Smooth muscle cell (in vitro differentiated cells): ENCODE measurements around the gene SLC25A36. TPM values are rescaled to one million over a fixed set of nuclear protein-coding genes. Genes with fewer than 3 reads are reported as not detected.

Experiments
- DNase-seq: peaks from one replicate; lab custom pipeline; 2025; ENCODE audit not compliant: unreplicated experiment; lab: John Stamatoyannopoulos, UW
- H2AFZ ChIP-seq: fragments of 200-600 bp; sonication (generic); 2 replicates; pipeline ENCODE4 v1.6.0; 2016; ENCODE audit warnings: antibody characterized with exemption, low read depth, mild to moderate bottlenecking
- H3F3A ChIP-seq: fragments of 200-600 bp; sonication (generic); 2 replicates; pipeline ENCODE4 v1.6.0; 2017; ENCODE audit warnings: antibody characterized with exemption, low read depth
- H3K27ac ChIP-seq: fragments of 200-600 bp; sonication (generic); 2 replicates; pipeline ENCODE4 v1.5.1; 2016; ENCODE audit warnings: low read depth, mild to moderate bottlenecking
- H3K27me3 ChIP-seq: fragments of 200-600 bp; sonication (generic); 2 replicates; pipeline ENCODE4 v1.6.1; 2016; ENCODE audit warnings: low read depth, mild to moderate bottlenecking
- H3K36me3 ChIP-seq: fragments of 200-600 bp; sonication (generic); 2 replicates; pipeline ENCODE4 v1.5.1; 2016; ENCODE audit warnings: low read depth
- H3K4me1 ChIP-seq: fragments of 200-600 bp; sonication (generic); 2 replicates; pipeline ENCODE4 v1.5.1; 2016; ENCODE audit warnings: low read depth
- H3K4me2 ChIP-seq: fragments of 200-600 bp; sonication (generic); 2 replicates; pipeline ENCODE4 v1.6.0; 2016; ENCODE audit warnings: mild to moderate bottlenecking
- H3K4me3 ChIP-seq: fragments of 200-600 bp; sonication (generic); 2 replicates; pipeline ENCODE4 v1.5.1; 2016; ENCODE audit warnings: mild to moderate bottlenecking
- H3K79me2 ChIP-seq: fragments of 200-600 bp; sonication (generic); 2 replicates; pipeline ENCODE4 v1.6.0; 2016; ENCODE audit warnings: low read depth, mild to moderate bottlenecking
- H3K9ac ChIP-seq: fragments of 200-600 bp; sonication (generic); 2 replicates; pipeline ENCODE4 v1.6.0; 2016; ENCODE audit warnings: low read depth
- H3K9me3 ChIP-seq: fragments of 200-600 bp; sonication (generic); replicated peaks from 2 replicates; pipeline ENCODE4 v1.5.1; 2016; ENCODE audit warnings: low read depth
- H4K20me1 ChIP-seq: fragments of 200-600 bp; sonication (generic); 2 replicates; pipeline ENCODE4 v1.6.0; 2016; ENCODE audit warnings: low read depth
- CTCF ChIP-seq: fragments of 200-600 bp; sonication (generic); IDR thresholded peaks from 2 replicates; pipeline ENCODE4 v1.5.1; 2017; ENCODE audit warnings: borderline replicate concordance, mild to moderate bottlenecking, antibody characterized with exemption; ENCODE audit not compliant: insufficient read depth, poor library complexity, severe bottlenecking
- WGBS: methylation state at CpG from one replicate; pipeline ENCODE4 v1.1.7; 2016; ENCODE audit warnings: low lambda C conversion rate; 5-methylcytosine and 5-hydroxymethylcytosine counted together
- polyA plus RNA-seq: library from polyadenylated mRNA; unstranded; fragments of >200 nt; fragmentation: Nextera tagmentation; extraction: Ambion mirVana; gene quantifications from 2 replicates; pipeline ENCODE4 v1.2.1, GENCODE V29; 2016
- total RNA-seq: library from RNA; depleted of rRNA; stranded (reverse); fragments of >200 nt; gene quantifications from 2 replicates; pipeline ENCODE4 v1.2.3, GENCODE V29; 2014

SLC25A36 gene
- total and polyA plus RNA-seq, 2 experiments from 2014 or later: 27.6 to 79.2 TPM

GRCh38 chr3:140954576-140954975 is 12.9 kb downstream of the SLC25A36 start:
- Histone ChIP-seq H3F3A (no peaks in the 10 kb centered on the region), H3K4me1 (peaks cover 17% of the 10 kb centered on the region), H4K20me1 (peaks cover 99% of the 10 kb centered on the region), H3K36me3 (no peaks in the 10 kb centered on the region), H3K4me3 (no peak overlapping the region), H3K9me3 (no peaks in the 10 kb centered on the region), H3K27ac (no peak overlapping the region), H2AFZ (no peak overlapping the region), H3K79me2 (peaks cover 55% of the 10 kb centered on the region), H3K27me3 (no peaks in the 10 kb centered on the region), H3K9ac (no peak overlapping the region), H3K4me2 (no peak overlapping the region)
- no peak for TF ChIP-seq CTCF
- DNase-seq: no peak
- WGBS: 97% methylated on average over 2 of the region's 2 CpGs

GRCh38 chr3:140955645-140956044 is 14.0 kb downstream of the SLC25A36 start:
- H3K9me3 ChIP-seq: no peaks in the 10 kb centered on the region
- no peak overlapping the region for H3K9ac ChIP-seq
- no peaks in the 10 kb centered on the region for H3K27me3 ChIP-seq
- no peak overlapping the region for H3K4me3 ChIP-seq
- 94% methylated on average over 3 of the region's 3 CpGs for WGBS
- H3K79me2 ChIP-seq: peaks cover 46% of the 10 kb centered on the region
- peaks cover 99% of the 10 kb centered on the region for H4K20me1 ChIP-seq
- no peaks in the 10 kb centered on the region for H3F3A ChIP-seq
- H2AFZ ChIP-seq: no peak overlapping the region
- no peaks in the 10 kb centered on the region for H3K36me3 ChIP-seq
- DNase-seq: no peak
- no peak overlapping the region for H3K27ac ChIP-seq
- no peak overlapping the region for H3K4me2 ChIP-seq
- TF ChIP-seq CTCF: no peak
- peaks cover 13% of the 10 kb centered on the region for H3K4me1 ChIP-seq

GRCh38 chr3:140956058-140956835 is 14.6 kb downstream of the SLC25A36 start:
- no peak overlapping the region for H3K4me3 ChIP-seq
- H3F3A ChIP-seq: no peaks in the 10 kb centered on the region
- H3K9ac ChIP-seq: no peak overlapping the region
- 91% methylated on average over 5 of the region's 5 CpGs for WGBS
- peaks cover 13% of the 10 kb centered on the region for H3K4me1 ChIP-seq
- H3K9me3 ChIP-seq: no peaks in the 10 kb centered on the region
- H4K20me1 ChIP-seq: peaks cover 98% of the 10 kb centered on the region
- no peak overlapping the region for H3K27ac ChIP-seq
- no peak for DNase-seq
- H3K27me3 ChIP-seq: no peaks in the 10 kb centered on the region
- H3K4me2 ChIP-seq: no peak overlapping the region
- TF ChIP-seq CTCF: no peak
- no peaks in the 10 kb centered on the region for H3K36me3 ChIP-seq
- no peak overlapping the region for H2AFZ ChIP-seq
- peaks cover 44% of the 10 kb centered on the region for H3K79me2 ChIP-seq

- Histone ChIP-seq H3K9me3 (no peaks in the 10 kb centered on the region), H3K4me3 (no peak overlapping the region), H3K4me2 (no peak overlapping the region), H3K4me1 (no peaks in the 10 kb centered on the region), H3K27ac (no peak overlapping the region), H3F3A (no peaks in the 10 kb centered on the region), H3K79me2 (no peaks in the 10 kb centered on the region), H3K27me3 (no peaks in the 10 kb centered on the region), H2AFZ (no peak overlapping the region), H3K9ac (no peak overlapping the region), H4K20me1 (peaks cover 27% of the 10 kb centered on the region), H3K36me3 (no peaks in the 10 kb centered on the region)
- TF ChIP-seq CTCF: peak; percentile 28
- no peak for DNase-seq
Observed at GRCh38 chr3:140972833-140973232, 31.2 kb downstream of the SLC25A36 start.
